Esophagus squamous epithelium (tissue), 4 donors: ENCODE measurements around the gene WDR64.

Source experiments
- CTCF ChIP-seq, 6 experiments: fragments of 450-650 bp in 4 of 6; fragments of 200-600 bp in 2 of 6; sonication (generic) in 2 of 6; IDR thresholded peaks; one replicate each; pipeline ENCODE4 v1.5.1; 2016 to 2019; ENCODE audit warnings: antibody characterized with exemption in 6 of 6, mild to moderate bottlenecking in 4 of 6, moderate library complexity in 4 of 6
- POLR2A ChIP-seq, 4 donors: fragments of 450-650 bp; IDR thresholded peaks; one replicate each; pipeline ENCODE4 v1.6.1; 2017; ENCODE audit warnings: antibody characterized with exemption in 4 of 4, mild to moderate bottlenecking in 4 of 4, moderate library complexity in 3 of 4

- TF ChIP-seq POLR2A (IDR thresholded peaks at IDR 0.05) (no peak), CTCF (IDR thresholded peaks at IDR 0.05) (no peak)
Observed at GRCh38 chr1:241742084-241742483, 90.0 kb downstream of the WDR64 start.
